IgD-negative memory B cell (primary cell): ENCODE results near the gene SH3BGRL3. TPM values are rescaled to one million over a fixed set of nuclear protein-coding genes. Genes with fewer than 3 reads are reported as not detected.
A peak's percentile ranks its signal among the peaks of the same experiment; 100 is the strongest.

Experiments used
- H3K27ac Mint-ChIP-seq, 3 donors: one replicate each; pipeline ENCODE4 v1.8.0; 2020 to 2022; ENCODE audit warnings: mild to moderate bottlenecking in 3 of 3, mixed read lengths in 3 of 3, moderate library complexity in 1 of 3
- H3K27me3 Mint-ChIP-seq: one replicate; pipeline ENCODE4 v1.8.0; 2021; ENCODE audit warnings: mixed read lengths
- H3K36me3 Mint-ChIP-seq: one replicate; pipeline ENCODE4 v1.8.0; 2020; ENCODE audit warnings: mild to moderate bottlenecking, mixed read lengths
- H3K4me1 Mint-ChIP-seq, 3 donors: one replicate each; pipeline ENCODE4 v1.8.0; 2020 to 2022; ENCODE audit warnings: mixed read lengths in 3 of 3, mild to moderate bottlenecking in 1 of 3
- H3K4me3 Mint-ChIP-seq, 4 donors: one replicate each; pipeline ENCODE4 v1.8.0; 2020 to 2022; ENCODE audit warnings: mild to moderate bottlenecking in 4 of 4, mixed read lengths in 4 of 4, moderate library complexity in 3 of 4
- H3K9me3 Mint-ChIP-seq, 3 donors: one replicate each; pipeline ENCODE4 v1.8.0; 2020 to 2021; ENCODE audit warnings: mixed read lengths in 3 of 3, mild to moderate bottlenecking in 1 of 3
- polyA plus RNA-seq: library from polyadenylated mRNA; unstranded; fragments of 300-500 nt; fragmentation: Illumina TruSeq; gene quantifications from one replicate; pipeline ENCODE4 v1.2.3, GENCODE V29; 2021

Gene SH3BGRL3
- polyA plus RNA-seq, 1 donor from 2014 or later = 1,152 TPM

DNA sequence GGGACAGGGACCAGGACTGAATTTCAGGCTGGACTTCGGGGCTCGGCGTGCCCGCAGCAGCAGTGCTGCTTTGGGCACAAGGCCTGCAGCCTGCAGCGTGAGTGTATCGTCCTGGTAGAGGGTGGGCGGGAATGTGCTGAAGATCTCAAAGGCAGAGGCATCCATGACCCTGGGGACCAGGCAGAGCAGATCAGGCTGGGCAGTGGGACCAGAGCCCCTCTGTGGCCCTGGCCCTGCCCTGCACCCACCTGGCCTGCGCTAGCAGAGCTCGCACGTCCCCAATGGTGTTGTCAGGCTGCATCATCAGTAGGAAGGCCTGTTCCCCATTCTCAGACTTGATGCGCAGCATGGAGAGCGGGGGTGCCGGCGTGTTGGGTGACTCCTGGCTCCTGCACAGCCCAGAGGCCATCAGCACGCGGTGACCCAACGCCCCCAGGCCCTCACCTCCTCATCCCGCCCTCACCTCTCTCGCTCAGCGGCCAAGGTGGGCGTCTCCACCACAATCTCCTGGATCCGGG, 2.6 kb downstream of the SH3BGRL3 start:
- Mint-ChIP-seq H3K27ac (peak overlapping the region; percentile 63 to 100 (median 72)), H3K9me3 (no peaks in the 10 kb centered on the region), H3K4me1 (peaks cover 21 to 67% (median 51%) of the 10 kb centered on the region in 3 donors), H3K4me3 (peak overlapping the region; percentile 34 to 70 (median 54)), H3K27me3 (no peaks in the 10 kb centered on the region), H3K36me3 (peaks cover 3% of the 10 kb centered on the region)

DNA sequence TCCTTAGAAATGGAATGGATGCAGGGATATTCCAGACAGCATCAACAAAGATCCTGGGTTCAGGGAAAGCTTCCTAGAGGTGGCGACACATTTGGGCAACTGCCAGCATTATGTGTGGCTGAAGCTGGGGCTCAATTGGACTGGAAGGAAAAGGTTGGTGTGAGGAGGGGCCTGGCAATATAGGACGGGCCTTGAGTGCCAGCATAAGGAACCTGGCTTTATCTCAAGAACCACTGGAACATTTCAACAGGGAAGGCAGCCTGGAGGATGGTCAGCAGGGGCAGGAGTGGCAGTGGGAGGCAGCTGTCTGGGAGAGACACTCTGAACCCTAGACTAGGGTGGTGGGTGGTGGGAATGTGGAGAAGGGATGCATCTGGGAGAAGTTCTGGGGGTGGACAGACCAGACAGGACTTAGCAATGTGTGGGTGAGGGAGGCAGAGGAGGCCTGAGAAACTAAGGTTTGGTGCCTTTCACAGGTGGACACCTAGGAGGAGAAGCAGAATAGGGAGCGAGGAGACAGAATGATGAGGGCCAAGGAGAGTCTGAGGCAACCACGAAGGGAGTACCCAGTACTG, 3.5 kb downstream of the SH3BGRL3 start:
- no peaks in the 10 kb centered on the region for H3K27me3 Mint-ChIP-seq
- H3K9me3 Mint-ChIP-seq = no peaks in the 10 kb centered on the region
- peak overlapping the region; percentile 85 to 100 (median 99) for H3K27ac Mint-ChIP-seq
- peaks cover 3% of the 10 kb centered on the region for H3K36me3 Mint-ChIP-seq
- H3K4me3 Mint-ChIP-seq = peak overlapping the region; percentile 52 to 70 (median 66)
- peaks cover 30 to 76% (median 59%) of the 10 kb centered on the region in 3 donors for H3K4me1 Mint-ChIP-seq

DNA sequence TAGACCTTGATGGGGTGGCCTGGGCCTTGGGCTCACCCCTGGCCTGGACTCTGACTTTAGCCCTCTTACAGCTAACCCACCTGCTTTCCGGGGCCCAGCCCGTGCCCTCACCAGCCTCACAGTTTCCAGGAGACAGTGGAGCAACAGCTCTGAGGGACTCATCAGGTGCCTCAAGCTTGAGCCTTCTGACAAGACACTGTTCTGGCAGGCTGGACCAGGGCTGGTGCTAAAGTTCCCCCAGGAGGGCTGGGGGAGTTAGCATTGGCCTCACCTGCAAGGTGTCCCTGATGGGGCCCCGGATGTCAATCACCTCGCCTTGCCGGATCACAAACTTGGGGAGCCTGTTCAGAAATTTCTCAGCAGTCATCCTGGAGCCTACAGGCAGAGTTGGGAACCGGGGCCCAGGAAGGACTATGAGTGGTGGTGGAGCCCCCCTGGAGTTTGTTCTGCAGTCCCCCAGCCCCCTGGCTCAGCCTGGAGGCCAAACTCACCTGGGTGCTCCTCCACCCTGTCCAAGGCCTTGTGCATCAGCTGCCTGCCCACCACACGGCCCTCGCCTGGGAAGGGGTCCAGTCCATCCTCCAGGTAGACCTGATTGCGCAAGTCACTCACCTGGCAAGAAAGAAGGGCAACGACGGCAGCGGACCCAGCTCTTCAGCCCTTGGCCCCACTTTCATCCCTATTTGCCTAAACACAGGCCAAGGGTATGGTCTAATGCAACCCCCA, 4.1 kb downstream of the SH3BGRL3 start:
- Mint-ChIP-seq H3K27ac (peak overlapping the region; percentile 92 to 100 (median 99)), H3K36me3 (peaks cover 3% of the 10 kb centered on the region), H3K9me3 (no peaks in the 10 kb centered on the region), H3K27me3 (no peaks in the 10 kb centered on the region), H3K4me1 (peaks cover 32 to 78% (median 62%) of the 10 kb centered on the region in 3 donors), H3K4me3 (peak overlapping the region; percentile 70 to 92 (median 81))

DNA sequence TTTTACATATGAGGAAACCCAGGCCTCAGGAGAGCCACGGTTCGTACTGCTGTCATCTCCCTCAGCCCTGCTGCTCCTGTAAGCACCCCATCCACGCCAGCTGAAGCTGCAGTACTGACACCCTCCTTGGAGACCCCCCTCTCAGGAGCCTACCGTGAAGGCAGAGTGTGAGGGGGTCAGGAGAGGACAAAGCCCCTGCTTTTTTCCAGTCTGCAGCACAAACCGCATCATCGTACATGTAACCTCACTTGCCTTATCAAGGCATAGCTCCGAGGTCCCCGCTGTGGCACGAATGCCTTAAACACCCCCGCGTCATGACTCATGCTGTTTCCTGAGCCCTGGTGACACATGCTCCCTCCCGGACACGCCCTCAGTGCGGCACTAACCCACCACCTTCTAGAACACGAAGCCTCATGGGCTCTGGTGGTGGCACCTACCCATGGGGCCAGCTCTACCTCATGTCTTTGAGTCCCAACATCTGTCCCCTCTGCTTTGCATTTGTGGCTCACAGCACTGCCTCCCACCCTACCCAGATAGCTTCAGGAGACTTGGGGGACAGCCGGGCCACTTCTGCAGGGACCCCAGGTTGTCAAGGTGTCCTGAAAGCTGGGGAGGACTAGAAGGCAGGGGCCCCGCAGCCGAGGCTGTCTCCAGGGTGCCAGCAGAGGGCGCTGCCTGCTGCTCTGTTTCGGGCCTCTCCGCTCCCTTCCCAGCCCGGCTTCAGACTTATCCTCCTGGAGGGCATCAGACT, 4.9 kb downstream of the SH3BGRL3 start:
- Mint-ChIP-seq H3K27me3 (no peaks in the 10 kb centered on the region), H3K4me1 (peaks cover 39 to 81% (median 65%) of the 10 kb centered on the region in 3 donors), H3K27ac (peak overlapping the region; percentile 92 to 100 (median 99)), H3K9me3 (no peaks in the 10 kb centered on the region), H3K36me3 (peaks cover 3% of the 10 kb centered on the region), H3K4me3 (peak overlapping the region; percentile 70 to 92 (median 81))

DNA sequence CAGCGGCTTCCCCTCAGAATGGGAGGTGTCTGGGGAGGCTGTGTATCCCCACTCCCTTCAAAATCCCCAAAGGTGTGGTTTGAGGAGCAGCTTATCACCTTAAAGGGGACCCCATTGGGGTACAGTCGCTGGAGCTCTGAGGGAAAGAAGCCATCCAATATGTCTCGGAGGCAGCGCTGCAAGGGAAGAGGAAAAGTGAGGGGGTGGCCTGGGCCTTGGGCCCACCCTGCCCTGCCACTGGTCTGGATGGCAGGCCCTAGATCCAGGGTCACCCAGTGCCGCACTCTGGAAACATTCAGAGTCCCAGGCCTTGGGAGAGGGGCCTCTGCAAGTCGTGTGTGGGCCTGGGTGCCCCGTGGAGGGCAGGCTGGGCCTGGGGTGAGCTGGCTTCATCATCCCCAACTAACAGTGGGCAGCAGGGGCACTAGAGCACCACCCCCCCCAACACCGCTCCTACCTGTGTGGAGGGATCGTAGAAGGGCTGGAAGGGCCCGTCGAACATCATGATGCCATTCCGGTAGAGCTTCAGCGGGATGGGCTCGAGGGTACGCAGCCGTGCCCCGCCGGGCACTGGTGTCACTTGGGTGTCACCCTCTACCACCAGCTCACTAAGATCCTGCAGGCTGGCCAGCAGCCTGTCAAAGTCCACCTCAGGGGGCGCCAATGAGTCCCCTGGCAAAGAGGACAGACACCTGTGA, 5.6 kb downstream of the SH3BGRL3 start:
- peak overlapping the region; percentile 92 to 100 (median 99) for H3K27ac Mint-ChIP-seq
- no peaks in the 10 kb centered on the region for H3K27me3 Mint-ChIP-seq
- no peaks in the 10 kb centered on the region for H3K9me3 Mint-ChIP-seq
- peaks cover 3% of the 10 kb centered on the region for H3K36me3 Mint-ChIP-seq
- peaks cover 41 to 86% (median 72%) of the 10 kb centered on the region in 3 donors for H3K4me1 Mint-ChIP-seq
- peak overlapping the region; percentile 70 to 92 (median 81) for H3K4me3 Mint-ChIP-seq

DNA sequence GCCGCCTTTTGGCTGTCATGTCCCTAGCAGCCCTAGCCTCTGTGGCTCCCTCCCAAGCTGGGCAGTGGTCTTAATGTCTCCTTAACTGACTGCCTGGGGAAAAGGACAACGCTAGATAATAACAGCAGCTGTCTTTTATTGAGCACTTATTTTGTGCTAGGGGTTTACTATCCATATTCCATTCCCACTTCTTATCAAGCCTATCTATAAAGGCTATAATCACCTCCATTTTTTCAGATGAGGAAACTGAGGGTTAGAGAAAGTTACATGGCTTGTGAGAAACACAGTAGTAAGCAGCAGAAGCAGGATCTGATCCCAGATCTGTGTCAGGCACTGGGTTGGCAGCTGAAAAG, 6.2 kb downstream of the SH3BGRL3 start:
- Mint-ChIP-seq H3K4me3 (peak overlapping the region in 3 of 4 donors; percentile 39 to 92 (median 41)), H3K36me3 (peaks cover 2% of the 10 kb centered on the region), H3K27me3 (no peaks in the 10 kb centered on the region), H3K27ac (peak overlapping the region; percentile 80 to 100 (median 98)), H3K9me3 (no peaks in the 10 kb centered on the region), H3K4me1 (peaks cover 40 to 89% (median 74%) of the 10 kb centered on the region in 3 donors)

DNA sequence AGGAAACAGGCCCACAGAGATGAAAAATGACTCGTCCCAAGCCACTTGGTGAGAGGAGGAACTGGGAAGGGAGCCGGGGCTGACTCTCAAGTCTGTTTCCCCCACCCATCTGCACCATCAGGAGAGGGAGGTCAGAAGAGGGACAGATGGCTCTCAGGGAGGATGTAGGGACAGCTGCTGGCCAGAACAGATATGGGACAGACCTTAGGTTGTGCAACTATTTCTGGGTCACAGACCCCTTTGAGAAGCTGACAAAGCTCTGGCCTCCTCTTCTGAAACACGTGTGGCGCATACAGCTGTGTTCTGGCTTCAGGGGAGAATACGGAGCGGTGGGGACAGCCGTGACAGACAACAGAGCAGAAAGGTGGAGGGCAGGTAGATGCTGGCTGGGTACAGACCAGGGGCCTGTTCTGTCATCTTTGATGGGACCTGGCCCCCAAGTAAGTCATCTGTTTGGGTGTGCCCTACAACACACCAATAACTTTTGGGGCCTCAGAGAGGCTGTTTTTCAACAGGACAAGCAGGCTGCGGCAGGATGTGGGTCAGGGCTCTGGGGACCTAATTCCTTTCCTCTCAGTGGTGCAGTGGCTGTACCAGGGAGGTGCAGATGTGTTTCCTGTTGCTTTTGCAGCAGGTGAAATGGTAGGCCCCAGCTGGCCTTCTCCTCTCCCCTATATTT, 7.3 kb downstream of the SH3BGRL3 start:
- H3K4me3 Mint-ChIP-seq = peak overlapping the region; percentile 67 to 94 (median 89)
- H3K27ac Mint-ChIP-seq = peak overlapping the region; percentile 98 to 100 (median 100)
- H3K27me3 Mint-ChIP-seq = no peaks in the 10 kb centered on the region
- no peaks in the 10 kb centered on the region for H3K9me3 Mint-ChIP-seq
- peaks cover 41 to 90% (median 74%) of the 10 kb centered on the region in 3 donors for H3K4me1 Mint-ChIP-seq
- no peaks in the 10 kb centered on the region for H3K36me3 Mint-ChIP-seq

DNA sequence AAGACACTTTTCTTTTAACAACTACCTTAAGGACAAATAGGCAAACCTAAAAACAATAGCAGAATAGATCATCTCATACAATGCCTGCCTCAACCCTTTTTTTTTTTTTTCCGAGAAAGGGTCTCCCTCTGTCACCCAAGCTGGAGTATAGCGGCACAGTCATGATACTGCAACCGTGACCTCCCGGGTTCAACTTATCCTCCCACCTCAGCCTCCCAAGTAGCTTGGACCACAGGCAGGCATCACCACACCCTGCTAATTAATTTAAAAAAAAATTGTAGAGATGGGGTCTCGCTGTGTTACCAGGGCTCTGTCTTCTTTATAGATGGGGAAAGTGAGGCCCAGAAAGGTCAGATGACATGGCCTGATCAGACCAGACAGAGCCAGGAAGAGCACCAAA, 7.9 kb downstream of the SH3BGRL3 start:
- Mint-ChIP-seq H3K4me1 (peaks cover 45 to 87% (median 76%) of the 10 kb centered on the region in 3 donors), H3K9me3 (no peaks in the 10 kb centered on the region), H3K27me3 (no peaks in the 10 kb centered on the region), H3K36me3 (no peaks in the 10 kb centered on the region), H3K4me3 (peak overlapping the region; percentile 71 to 94 (median 89)), H3K27ac (peak overlapping the region; percentile 98 to 100 (median 100))

DNA sequence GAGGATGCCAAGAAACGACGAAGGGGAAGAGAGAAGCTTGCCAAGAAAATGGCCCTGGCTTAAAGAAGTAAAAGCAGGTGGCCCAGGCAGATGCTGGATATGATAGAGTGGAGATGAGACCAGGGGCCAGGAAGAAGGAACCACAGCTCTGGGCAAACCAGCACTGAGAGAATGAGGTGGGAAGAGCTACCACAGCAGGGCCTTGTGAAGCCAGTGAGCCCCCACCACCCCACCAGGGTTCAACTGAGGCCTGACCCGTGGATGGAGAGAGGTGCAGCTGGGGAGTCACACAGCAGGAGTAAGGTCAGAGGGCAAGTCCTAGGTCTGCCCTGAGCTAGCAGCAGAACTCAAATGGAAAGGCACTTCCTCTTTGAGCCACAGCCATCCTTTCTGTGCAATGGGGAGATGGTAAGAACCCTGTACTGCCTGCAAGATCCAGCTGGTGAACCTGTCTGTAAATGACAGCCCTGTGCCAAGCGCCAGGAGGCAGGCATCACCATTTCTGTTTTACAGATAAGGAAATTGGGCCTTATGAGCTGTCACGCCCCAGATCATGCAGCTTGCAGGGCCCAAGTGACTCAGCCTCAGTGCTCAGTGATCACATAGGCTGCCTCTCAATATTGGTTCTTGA, 8.5 kb downstream of the SH3BGRL3 start:
- peaks cover 49 to 85% (median 70%) of the 10 kb centered on the region in 3 donors for H3K4me1 Mint-ChIP-seq
- H3K4me3 Mint-ChIP-seq = peak overlapping the region; percentile 71 to 94 (median 91)
- H3K36me3 Mint-ChIP-seq = no peaks in the 10 kb centered on the region

DNA sequence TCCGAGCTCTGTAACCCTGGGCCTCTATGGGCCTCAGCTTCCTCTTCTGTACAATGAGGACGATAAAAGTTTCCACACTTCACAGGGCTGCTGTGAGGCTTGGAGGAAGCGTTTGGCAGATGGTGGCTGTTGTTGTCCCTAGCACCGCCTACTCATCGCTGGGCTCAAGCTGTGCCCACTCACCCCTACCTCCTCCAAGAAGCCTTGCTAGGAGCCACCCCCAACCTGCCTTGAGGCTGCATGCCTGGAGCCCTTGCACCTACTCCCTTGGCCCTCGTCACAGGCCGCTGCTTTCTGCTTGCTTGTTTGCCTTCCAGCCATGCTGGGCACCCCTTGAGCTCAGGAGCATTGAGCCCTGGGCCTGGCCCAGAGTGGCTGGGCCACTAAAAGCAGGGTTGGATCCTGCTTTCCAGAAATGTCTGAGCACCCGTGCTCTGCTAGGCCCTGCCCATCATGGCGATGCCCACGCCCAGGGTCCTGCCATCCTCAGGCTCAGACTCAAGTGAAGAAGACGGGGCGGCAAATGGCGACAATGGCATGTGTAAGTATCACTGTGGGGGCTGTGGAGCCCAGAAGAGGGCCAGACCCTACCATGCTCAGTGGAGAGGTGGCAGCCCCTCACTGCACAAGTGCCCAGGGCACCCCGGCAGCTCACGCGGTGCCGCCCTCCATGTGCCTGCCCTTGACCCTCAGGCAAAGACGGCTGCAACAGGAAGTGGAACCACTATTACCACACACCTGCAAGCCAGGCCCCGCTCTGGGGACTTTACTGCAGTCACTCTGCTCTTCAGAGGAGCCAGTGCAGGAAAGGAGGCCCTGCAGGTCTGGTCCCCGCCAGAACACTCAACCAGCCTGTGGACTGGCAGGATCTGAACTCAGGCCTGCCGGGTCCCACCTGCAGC, 9.5 kb downstream of the SH3BGRL3 start:
- H3K4me3 Mint-ChIP-seq = peak overlapping the region; percentile 66 to 94 (median 91)
- H3K36me3 Mint-ChIP-seq = no peaks in the 10 kb centered on the region
- peaks cover 49 to 77% (median 68%) of the 10 kb centered on the region in 3 donors for H3K4me1 Mint-ChIP-seq
- no peaks in the 10 kb centered on the region for H3K27me3 Mint-ChIP-seq
- H3K9me3 Mint-ChIP-seq = no peaks in the 10 kb centered on the region
- peak overlapping the region; percentile 98 to 100 (median 100) for H3K27ac Mint-ChIP-seq

More for the DNA sequence above, 8.5 kb downstream of the SH3BGRL3 start:
- H3K27me3 Mint-ChIP-seq = no peaks in the 10 kb centered on the region
- H3K9me3 Mint-ChIP-seq = no peaks in the 10 kb centered on the region
- H3K27ac Mint-ChIP-seq = peak overlapping the region; percentile 98 to 100 (median 100)

DNA sequence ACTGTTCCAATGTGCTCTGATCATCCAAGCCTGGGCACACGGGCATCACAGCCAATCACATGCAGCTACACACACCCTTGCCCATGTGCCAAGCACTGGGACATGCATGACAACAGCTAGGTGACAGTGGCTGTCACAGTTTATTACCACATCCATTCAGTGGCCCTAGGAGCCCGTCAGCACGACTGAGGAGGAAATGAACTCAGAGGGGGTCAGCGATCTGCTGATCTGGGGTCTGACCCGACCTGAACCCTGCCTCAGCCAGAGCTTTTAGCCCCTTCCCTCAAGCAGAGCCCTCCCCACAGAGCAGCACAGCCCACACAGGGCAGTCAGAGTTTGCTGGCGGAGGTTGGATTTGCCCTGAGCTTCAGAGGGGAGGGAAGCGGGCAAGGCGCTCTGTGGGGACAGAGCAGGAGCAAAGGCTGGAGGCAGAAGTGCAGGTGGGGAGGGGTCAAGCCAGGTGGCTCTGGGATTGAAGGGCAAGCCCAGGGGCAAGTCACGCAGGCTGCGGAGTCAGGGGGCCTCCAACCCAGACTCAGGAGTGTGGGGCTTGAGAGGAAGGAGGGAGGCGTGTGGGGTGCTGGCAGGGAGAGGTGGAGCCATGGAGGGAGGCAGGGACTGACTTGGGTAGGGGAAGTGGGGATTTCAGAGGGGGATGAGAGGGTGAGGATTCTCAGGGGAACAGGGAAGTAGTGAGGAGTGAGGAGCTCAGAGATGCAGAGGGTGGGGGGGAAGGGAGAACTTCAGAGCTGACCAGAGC, 10.4 kb downstream of the SH3BGRL3 start:
- Mint-ChIP-seq H3K36me3 (peaks cover 2% of the 10 kb centered on the region), H3K4me1 (peaks cover 43 to 68% (median 63%) of the 10 kb centered on the region in 3 donors), H3K27me3 (no peaks in the 10 kb centered on the region), H3K9me3 (no peaks in the 10 kb centered on the region), H3K4me3 (peak overlapping the region; percentile 66 to 94 (median 90)), H3K27ac (peak overlapping the region; percentile 98 to 100 (median 100))

DNA sequence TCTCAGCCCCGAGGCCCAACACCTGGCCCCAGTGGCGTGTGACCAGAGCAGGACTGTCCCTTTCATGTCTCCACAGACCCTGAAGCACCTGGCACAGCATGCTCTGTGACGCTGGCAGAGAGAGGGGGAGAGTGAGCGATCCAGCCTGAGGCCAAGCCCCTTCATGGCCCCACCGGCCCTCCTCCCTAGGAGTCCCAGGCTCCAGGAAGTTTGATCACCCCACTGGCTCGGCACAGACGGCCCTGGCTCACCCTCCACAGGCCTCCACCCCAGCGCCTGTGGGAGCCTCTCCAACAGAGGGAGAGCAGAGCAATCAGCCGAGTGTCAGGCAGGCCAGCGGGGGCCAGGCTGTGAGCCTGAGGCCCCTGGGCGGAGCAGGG, 11.0 kb downstream of the SH3BGRL3 start:
- peak overlapping the region; percentile 22 to 94 (median 62) for H3K4me3 Mint-ChIP-seq
- no peaks in the 10 kb centered on the region for H3K9me3 Mint-ChIP-seq
- peak overlapping the region; percentile 98 to 100 (median 100) for H3K27ac Mint-ChIP-seq
- H3K36me3 Mint-ChIP-seq = peaks cover 2% of the 10 kb centered on the region
- H3K27me3 Mint-ChIP-seq = no peaks in the 10 kb centered on the region
- H3K4me1 Mint-ChIP-seq = peaks cover 43 to 68% (median 59%) of the 10 kb centered on the region in 3 donors
